GM21367 (cell line): Measurements from ENCODE around the gene RAB3C.
A peak's percentile ranks its signal among the peaks of the same experiment; 100 is the strongest.

Experiments
- ATAC-seq: cut with Tn5 transposase; IDR thresholded peaks from one replicate; pipeline ENCODE4 v1.9.1; 2021; ENCODE audit not compliant: unreplicated experiment

Gene RAB3C

GRCh38 chr5:58765058-58765457, 182.2 kb downstream of the RAB3C start:
- ATAC-seq: no peak

DNA sequence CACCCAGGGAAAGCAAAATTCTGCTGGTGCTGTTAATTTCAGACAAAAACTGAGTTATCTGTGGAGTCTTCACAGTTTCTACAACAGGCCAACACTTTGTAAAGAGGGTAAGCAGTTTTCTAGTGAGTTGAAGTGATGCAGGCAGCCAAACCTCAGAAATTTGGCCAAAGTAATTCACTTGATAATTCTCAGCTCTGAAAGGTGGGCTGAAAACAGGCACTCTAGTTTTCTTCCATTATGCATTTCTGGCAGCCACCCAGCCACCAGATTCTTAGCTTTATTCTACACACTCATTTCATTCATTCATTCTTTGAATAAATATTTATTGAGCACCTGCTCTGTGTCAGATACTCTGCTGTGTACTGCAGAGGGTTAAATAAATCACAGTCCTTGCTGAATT, 184.2 kb downstream of the RAB3C start:
- ATAC-seq: no peak

DNA sequence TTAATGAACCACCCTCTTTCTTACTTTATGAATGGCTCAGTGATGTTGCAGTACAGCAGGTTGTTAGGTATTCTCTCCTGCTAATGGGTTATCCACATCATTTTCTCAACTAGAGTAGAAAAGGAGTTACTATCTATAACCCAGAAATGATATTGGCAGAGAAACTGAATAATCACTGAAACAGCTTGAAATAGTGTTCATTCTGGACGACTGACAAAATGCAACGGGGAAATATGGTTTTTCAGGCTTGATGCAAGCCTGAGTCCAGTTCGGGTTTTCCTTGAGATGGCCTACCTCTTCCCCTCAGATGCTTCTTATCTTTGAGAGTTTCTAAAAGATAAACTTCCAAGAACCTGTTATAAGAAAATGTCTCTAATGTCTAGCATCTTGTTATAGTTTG, 187.3 kb downstream of the RAB3C start:
- ATAC-seq: no peak

DNA sequence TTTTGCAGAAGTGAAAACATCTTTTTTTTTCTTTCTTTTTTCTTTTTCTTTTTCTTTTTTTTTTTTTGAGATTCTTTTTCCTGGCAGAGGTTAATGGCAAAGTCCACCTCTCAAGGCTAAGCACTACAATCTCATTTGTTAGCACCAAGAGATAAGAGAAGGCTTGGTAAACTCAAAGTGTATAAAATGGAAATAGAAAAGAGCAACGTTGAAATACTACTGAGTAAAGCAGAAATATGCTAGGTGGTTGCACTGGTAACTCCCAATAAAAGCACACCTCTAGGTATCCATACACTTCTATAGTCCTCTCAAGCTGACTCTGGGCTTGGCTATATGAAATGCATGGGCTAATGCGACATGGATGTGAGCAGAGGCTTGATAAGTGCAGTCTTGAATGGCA, 188.9 kb downstream of the RAB3C start:
- no peak for ATAC-seq

DNA sequence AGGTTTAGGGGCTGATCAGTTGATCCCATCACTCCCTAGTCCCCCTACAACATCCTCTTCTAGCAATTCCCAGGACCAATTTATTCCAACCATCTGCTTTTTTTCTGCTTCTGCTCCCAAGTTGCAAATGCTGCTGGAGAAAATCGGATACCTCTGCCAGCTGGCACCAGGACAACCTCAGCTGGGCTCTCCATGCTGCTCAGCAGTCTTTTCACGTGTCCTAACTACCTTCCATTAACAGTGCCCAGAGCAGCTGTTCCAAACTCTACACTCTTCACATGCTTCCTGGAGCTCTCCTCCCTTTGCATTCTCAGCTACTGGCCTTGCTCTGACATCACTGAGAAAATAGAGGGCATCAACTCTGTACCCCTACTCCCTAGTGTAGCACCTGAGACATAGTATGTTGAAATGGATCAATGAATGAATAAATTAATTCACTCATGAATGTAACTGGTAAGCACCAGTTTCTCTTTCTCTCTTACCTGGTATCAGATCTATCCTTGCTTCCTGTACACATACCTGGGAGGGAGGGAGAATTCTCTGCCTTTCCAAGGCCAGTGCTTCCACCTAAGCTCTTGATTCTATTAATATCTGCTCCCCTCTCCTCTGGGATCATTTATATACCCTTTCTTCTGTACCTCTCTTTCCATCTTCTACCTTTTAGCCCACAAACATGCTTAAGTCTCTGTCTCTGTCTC, 191.0 kb downstream of the RAB3C start:
- ATAC-seq: no peak

GRCh38 chr5:58774937-58775336, 192.1 kb downstream of the RAB3C start:
- ATAC-seq: no peak

DNA sequence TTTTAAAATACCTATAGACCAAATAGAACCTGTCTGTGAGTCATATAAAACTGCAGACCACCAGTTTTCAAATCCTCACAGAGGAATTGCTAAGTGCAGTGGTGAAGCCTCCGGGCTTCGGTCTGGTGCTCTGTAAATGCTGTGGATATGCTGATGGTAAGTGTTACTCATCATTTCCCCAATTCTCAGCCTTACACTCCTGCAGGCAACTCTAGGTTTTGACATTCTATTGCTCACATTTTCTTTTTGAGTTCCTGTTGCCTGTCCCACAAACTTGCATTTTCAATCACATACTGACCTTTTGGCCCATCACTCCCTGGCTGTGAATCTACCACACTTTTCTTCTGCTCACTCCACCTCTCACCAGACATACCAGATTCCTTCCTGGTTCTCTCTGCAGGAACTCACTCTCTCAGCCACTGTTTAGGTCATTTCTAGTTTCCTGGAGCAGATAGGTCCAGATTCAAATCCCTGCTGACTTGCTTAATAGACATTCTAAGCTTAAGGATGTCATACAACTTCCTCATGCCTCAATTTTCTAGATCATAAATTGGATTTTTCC, 192.9 kb downstream of the RAB3C start:
- ATAC-seq: peak; percentile 73

- no peak for ATAC-seq
Observed at GRCh38 chr5:58776559-58776958, 193.7 kb downstream of the RAB3C start.

GRCh38 chr5:58778888-58779287, 196.0 kb downstream of the RAB3C start:
- ATAC-seq: no peak

- peak; percentile 47 for ATAC-seq
Observed at GRCh38 chr5:58786035-58786434, 203.2 kb downstream of the RAB3C start.

DNA sequence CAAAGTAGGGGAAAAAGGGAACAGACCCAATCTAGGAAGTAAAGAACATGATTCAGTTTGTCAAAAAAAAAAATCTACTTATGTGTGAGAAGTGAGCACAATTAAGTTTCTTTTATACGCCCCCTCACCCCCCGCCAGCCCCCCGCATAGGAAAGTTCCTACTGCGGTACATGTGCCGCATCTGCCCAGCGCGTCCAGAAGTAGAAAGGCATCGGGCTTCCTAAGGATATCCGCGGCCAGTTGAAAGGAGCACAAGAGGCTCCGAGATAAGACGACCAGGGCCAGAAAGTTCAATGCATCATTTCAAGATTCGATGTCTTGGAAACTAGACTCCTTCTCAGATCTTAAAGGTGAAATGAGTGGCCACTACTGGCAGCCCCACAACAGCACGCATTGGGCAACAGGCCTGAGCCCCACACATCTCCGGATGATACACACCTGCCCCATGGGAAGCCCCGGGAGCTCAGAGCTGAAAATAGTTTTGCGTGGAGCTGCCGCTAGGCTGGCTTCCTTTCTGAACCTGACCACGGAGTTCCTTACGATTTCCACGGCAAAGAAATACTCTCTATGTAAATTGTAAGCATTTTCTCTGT, 203.9 kb downstream of the RAB3C start:
- no peak for ATAC-seq

- ATAC-seq: no peak
Observed at GRCh38 chr5:58787987-58788386, 205.1 kb downstream of the RAB3C start.

DNA sequence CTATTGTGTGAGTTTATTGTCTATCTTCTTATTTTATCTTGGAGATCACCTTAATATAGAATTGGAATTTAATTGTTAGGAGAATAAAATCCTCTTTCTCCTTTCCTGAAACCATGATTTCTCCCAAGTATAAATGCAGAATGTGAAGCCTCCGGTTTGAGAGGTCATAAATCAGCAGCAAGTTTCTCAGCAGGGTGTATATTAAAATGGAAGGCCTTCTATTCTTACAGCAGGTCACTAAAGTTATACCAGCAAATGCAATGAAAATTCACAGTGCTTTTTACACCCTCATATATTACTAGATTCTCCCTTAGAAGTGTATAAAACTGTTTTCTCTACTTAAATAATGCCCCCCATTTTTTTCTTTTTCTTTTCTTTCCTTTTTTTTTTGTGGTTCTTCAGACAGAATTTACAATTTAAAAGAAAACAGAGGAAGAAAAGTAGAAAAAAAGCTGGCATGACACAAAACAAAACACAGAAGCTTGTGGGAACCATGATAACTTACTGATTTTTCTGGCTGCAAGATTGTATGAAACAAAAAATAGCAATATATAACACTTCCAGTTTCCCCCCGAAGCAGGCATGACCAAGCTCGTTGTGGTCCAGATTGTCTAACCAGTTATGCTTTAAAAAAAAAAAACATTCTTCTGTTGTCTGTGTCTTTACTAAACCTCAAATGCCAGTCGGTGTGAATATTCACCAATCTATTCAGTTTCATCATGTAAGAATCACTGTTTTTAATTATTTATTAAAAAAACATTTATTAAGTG, 211.2 kb downstream of the RAB3C start:
- no peak for ATAC-seq

GRCh38 chr5:58794875-58795274, 212.0 kb downstream of the RAB3C start:
- no peak for ATAC-seq

- ATAC-seq: no peak
Observed at GRCh38 chr5:58795327-58795726, 212.5 kb downstream of the RAB3C start.

DNA sequence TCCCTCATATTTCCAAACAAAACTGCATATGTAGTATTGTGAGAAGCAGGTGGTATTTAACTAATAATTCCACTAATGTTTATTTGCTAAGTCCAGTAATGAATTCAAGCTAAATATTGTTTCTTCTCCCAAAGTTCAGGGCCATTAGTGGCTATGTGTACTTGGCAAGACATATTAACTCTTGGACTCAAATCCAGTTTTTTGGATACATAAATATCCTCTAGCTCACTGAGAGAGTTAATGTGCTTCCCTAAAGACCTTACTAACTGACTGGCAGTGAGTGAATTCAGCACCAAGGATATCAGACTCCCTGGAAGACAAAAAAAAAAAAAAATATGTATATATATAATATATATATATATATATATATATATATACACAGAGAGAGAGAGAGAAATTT, 214.1 kb downstream of the RAB3C start:
- no peak for ATAC-seq

- ATAC-seq: no peak
Observed at GRCh38 chr5:58800356-58800755, 217.5 kb downstream of the RAB3C start.

DNA sequence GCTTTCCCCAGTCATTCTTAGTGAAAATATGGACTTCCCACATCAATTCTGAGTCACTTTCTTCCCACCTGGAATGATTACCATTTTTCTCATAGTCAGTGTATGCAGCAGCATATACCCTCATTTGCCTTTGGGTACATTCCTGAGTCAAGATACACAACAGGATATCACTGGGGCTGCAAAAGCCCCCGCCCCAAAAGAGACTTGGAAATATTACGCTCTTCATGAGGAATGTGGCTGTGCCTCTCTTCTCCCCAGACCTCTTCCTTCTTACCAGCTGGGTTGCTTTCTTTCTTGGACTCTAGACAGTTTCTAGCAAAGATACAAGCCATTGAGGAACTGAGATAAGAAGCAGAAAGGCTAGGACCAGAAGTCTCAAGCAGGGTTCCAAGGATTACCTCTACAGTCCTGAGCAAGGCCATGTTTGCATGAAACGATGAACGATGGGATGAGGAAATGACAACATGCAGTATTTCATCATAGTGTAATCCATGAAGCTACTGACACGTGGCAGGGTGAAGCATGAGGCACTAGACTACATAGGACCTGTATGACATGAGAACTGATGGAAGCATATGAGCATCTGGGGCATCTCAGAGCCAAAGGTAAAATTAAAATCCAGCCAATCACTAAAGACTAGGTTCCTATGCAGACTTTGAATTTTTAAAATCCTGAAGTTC, 218.1 kb downstream of the RAB3C start:
- ATAC-seq: no peak

GRCh38 chr5:58803056-58803455, 220.2 kb downstream of the RAB3C start:
- ATAC-seq: no peak

DNA sequence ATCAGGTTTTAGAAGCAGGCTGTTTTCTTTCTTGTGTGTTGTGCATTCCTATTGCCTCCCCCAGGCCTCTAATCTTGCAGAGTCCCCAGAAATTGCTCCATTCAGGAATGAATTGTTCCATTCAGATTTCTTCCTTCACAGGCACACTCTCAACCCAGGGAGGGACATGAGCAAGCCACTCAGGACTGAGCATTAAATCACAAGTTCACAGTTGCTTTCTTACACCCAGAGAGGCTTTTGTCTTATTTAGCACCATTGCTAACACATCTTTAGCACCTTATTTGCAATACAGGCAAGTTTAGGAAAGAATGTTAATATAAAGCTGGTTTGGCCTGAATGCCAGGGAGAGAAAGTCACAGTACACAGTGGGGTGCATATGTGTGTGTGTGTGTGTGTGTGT, 221.4 kb downstream of the RAB3C start:
- no peak for ATAC-seq

GRCh38 chr5:58810086-58810485, 227.2 kb downstream of the RAB3C start:
- no peak for ATAC-seq
